H9 (cell line): ENCODE results near the gene RTN4R. TPM values are rescaled to one million over a fixed set of nuclear protein-coding genes. Genes with fewer than 3 reads are reported as not detected.

Experiments
- DNase-seq: peaks from one replicate; pipeline ENCODE4 v3.0.0-alpha.2; 2017
- H2AFZ ChIP-seq: one replicate; pipeline ENCODE4 v1.6.1; 2013; ENCODE audit warnings: mild to moderate bottlenecking, low read length, control low read depth, moderate library complexity
- H2AK5ac ChIP-seq: 2 replicates; pipeline ENCODE4 v1.6.1; 2013; ENCODE audit warnings: low read length, control low read depth, mixed read lengths; ENCODE audit not compliant: insufficient read length
- H2BK120ac ChIP-seq: one replicate; pipeline ENCODE4 v1.6.1; 2013; ENCODE audit warnings: low read depth, mild to moderate bottlenecking, low read length, control low read depth, inconsistent platforms; ENCODE audit not compliant: poor library complexity, severe bottlenecking
- H2BK12ac ChIP-seq: 2 replicates; pipeline ENCODE4 v1.6.1; 2013; ENCODE audit warnings: low read length, control low read depth, mixed read lengths, low read depth; ENCODE audit not compliant: insufficient read length
- H2BK15ac ChIP-seq: 2 replicates; pipeline ENCODE4 v1.6.1; 2013; ENCODE audit warnings: low read depth, low read length, control low read depth
- H2BK20ac ChIP-seq: one replicate; pipeline ENCODE4 v1.6.1; 2013; ENCODE audit warnings: low read depth, mild to moderate bottlenecking, low read length, control low read depth, inconsistent platforms; ENCODE audit not compliant: poor library complexity, severe bottlenecking
- H2BK5ac ChIP-seq: 2 replicates; pipeline ENCODE4 v1.6.1; 2013; ENCODE audit warnings: low read length, control low read depth, mixed read lengths; ENCODE audit not compliant: insufficient read length
- H3K14ac ChIP-seq: 2 replicates; pipeline ENCODE4 v1.6.1; 2013; ENCODE audit warnings: low read length, control low read depth; ENCODE audit not compliant: insufficient read depth
- H3K18ac ChIP-seq: 2 replicates; pipeline ENCODE4 v1.6.1; 2013; ENCODE audit warnings: low read depth, mild to moderate bottlenecking, mixed read lengths, low read length, control low read depth; ENCODE audit not compliant: insufficient read length
- H3K23ac ChIP-seq: 2 replicates; pipeline ENCODE4 v1.6.1; 2013; ENCODE audit warnings: low read length, control low read depth, mixed read lengths, low read depth; ENCODE audit not compliant: insufficient read length
- H3K23me2 ChIP-seq: 2 replicates; pipeline ENCODE4 v1.6.1; 2013; ENCODE audit warnings: low read depth, mild to moderate bottlenecking, mixed read lengths, low read length, control low read depth; ENCODE audit not compliant: insufficient read length, poor library complexity, severe bottlenecking
- H3K27ac ChIP-seq: 2 replicates; pipeline ENCODE4 v1.5.1; 2013; ENCODE audit warnings: low read length, control low read depth, mixed read lengths, low read depth; ENCODE audit not compliant: insufficient read length
- H3K27me3 ChIP-seq: 2 replicates; pipeline ENCODE4 v1.6.1; 2013; ENCODE audit warnings: low read length, control low read depth, inconsistent platforms; ENCODE audit not compliant: insufficient read depth
- H3K4ac ChIP-seq: 2 replicates; pipeline ENCODE4 v1.6.1; 2013; ENCODE audit warnings: low read depth, mild to moderate bottlenecking, control low read depth, inconsistent platforms, low read length, moderate library complexity
- H3K4me1 ChIP-seq: 2 replicates; pipeline ENCODE4 v1.6.1; 2013; ENCODE audit warnings: low read length, control low read depth, inconsistent platforms; ENCODE audit not compliant: insufficient read depth
- H3K4me2 ChIP-seq: 2 replicates; pipeline ENCODE4 v1.6.1; 2013; ENCODE audit warnings: low read length, control low read depth, mixed read lengths; ENCODE audit not compliant: insufficient read length, insufficient read depth
- H3K56ac ChIP-seq: 2 replicates; pipeline ENCODE4 v1.6.1; 2013; ENCODE audit warnings: low read depth, mild to moderate bottlenecking, mixed read lengths, low read length, control low read depth; ENCODE audit not compliant: insufficient read length
- H3K79me1 ChIP-seq: 2 replicates; pipeline ENCODE4 v1.6.1; 2013; ENCODE audit warnings: low read depth, mild to moderate bottlenecking, moderate library complexity, low read length, control low read depth, inconsistent platforms; ENCODE audit not compliant: insufficient read depth, poor library complexity, severe bottlenecking
- H3K79me2 ChIP-seq: 2 replicates; pipeline ENCODE4 v1.6.1; 2013; ENCODE audit warnings: low read length, control low read depth, inconsistent platforms; ENCODE audit not compliant: insufficient read depth
- H3K9ac ChIP-seq: 2 replicates; pipeline ENCODE4 v1.6.1; 2013; ENCODE audit warnings: low read length, control low read depth, mixed read lengths; ENCODE audit not compliant: insufficient read length; ENCODE audit errors: extremely low read depth
- H3K9me3 ChIP-seq: one replicate; pipeline ENCODE4 v1.6.1; 2013; ENCODE audit warnings: low read depth, low read length, inconsistent platforms; ENCODE audit not compliant: control insufficient read depth
- H3T11ph ChIP-seq: one replicate; pipeline ENCODE4 v1.6.1; 2013; ENCODE audit warnings: mild to moderate bottlenecking, low read length, control low read depth, inconsistent platforms
- H4K20me1 ChIP-seq: one replicate; pipeline ENCODE4 v1.6.1; 2013; ENCODE audit not compliant: control insufficient read depth, insufficient read length, insufficient read depth
- H4K5ac ChIP-seq: 2 replicates; pipeline ENCODE4 v1.6.1; 2013; ENCODE audit warnings: low read depth, mild to moderate bottlenecking, mixed read lengths, low read length, control low read depth; ENCODE audit not compliant: insufficient read length
- H4K8ac ChIP-seq: replicated peaks from 2 replicates; pipeline ENCODE4 v1.6.1; 2013; ENCODE audit warnings: low read length, control low read depth, mixed read lengths, low read depth; ENCODE audit not compliant: insufficient read length
- H4K91ac ChIP-seq: 2 replicates; pipeline ENCODE4 v1.6.1; 2013; ENCODE audit warnings: low read depth, mild to moderate bottlenecking, moderate library complexity, mixed read lengths, low read length, control low read depth; ENCODE audit not compliant: insufficient read length
- H3K27ac Mint-ChIP-seq, 3 experiments: 2 replicates in 2 of 3; 3 replicates in 1 of 3; pipeline ENCODE4 v1.8.0; 2020 to 2021; ENCODE audit warnings: mixed read lengths in 3 of 3, mild to moderate bottlenecking in 1 of 3, moderate library complexity in 1 of 3
- H3K27me3 Mint-ChIP-seq: 2 replicates; pipeline ENCODE4 v1.8.0; 2021; ENCODE audit warnings: low read depth, mild to moderate bottlenecking, moderate library complexity, mixed read lengths
- H3K36me3 Mint-ChIP-seq, 3 experiments: 2 replicates in 2 of 3; 3 replicates in 1 of 3; pipeline ENCODE4 v1.8.0; 2020 to 2021; ENCODE audit warnings: low read depth in 3 of 3, mixed read lengths in 3 of 3; ENCODE audit not compliant: insufficient read depth in 1 of 3
- H3K4me1 Mint-ChIP-seq, 2 experiments: 2 replicates each; pipeline ENCODE4 v1.8.0; 2020; ENCODE audit warnings: mixed read lengths in 2 of 2
- H3K4me3 Mint-ChIP-seq, 2 experiments: 2 replicates in 1 of 2; 3 replicates in 1 of 2; pipeline ENCODE4 v1.8.0; 2020 to 2021; ENCODE audit warnings: mild to moderate bottlenecking in 2 of 2, mixed read lengths in 2 of 2, moderate library complexity in 1 of 2
- H3K9me3 Mint-ChIP-seq, 2 experiments: 2 replicates in 1 of 2; 3 replicates in 1 of 2; pipeline ENCODE4 v1.8.0; 2020; ENCODE audit warnings: mild to moderate bottlenecking in 2 of 2, mixed read lengths in 2 of 2, moderate library complexity in 1 of 2
- WGBS: extraction: QIAGEN DNeasy Blood & Tissue Kit; methylation state at CpG from one replicate; pipeline ENCODE4 v1.1.7; 2013; ENCODE audit warnings: missing lambda C conversion rate, low lambda C conversion rate, mixed read lengths; ENCODE audit not compliant: insufficient read length; ENCODE audit errors: extremely low coverage; 5-methylcytosine and 5-hydroxymethylcytosine counted together
- total RNA-seq: library from RNA; stranded (reverse); gene quantifications from 2 replicates; pipeline ENCODE4 v1.2.1, GENCODE V29; 2021
- TF ChIP-seq, protein P1 (sequence below): fragments of 200-600 bp; sonication (generic); conservative IDR thresholded peaks from 3 replicates; pipeline ENCODE4 v1.8.0; 2021; ENCODE audit warnings: antibody characterized with exemption, mild to moderate bottlenecking

The RTN4R gene
- total RNA-seq, 1 experiment from 2014 or later = 19.0 TPM

DNA sequence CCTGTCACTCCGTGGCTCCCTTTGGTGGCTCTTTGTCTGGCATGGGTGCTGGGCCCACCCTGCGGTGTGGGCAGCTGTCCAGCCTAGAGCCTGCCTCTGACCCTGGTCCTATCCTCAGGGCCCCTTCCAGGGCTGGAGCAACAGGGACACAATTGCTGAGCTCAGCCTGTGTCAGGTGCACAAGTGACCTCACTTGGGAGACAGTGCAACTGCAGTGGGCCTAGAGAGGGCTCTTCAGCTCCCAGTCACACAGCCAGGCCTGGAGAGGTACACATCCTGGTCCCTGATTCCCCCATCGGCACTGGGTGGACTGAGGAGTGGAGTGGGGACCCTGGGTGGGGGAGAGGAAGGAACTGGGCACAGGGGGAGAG lies 43.9 kb downstream of the RTN4R start:
- Mint-ChIP-seq H3K4me3 (no peak overlapping the region; a peak in 1 of 5 replicates), H3K27ac (peak overlapping the region; percentile 53 to 79 (median 58); a peak in 3 of 7 replicates), H3K27me3 (no peaks in the 10 kb centered on the region), H3K36me3 (peaks cover 0 to 5% (median 0%) of the 10 kb centered on the region in 3 experiments; a peak in 1 of 7 replicates), H3K9me3 (peaks cover 9 to 16% of the 10 kb centered on the region in 2 experiments; a peak in 4 of 5 replicates), H3K4me1 (peaks cover 3 to 17% of the 10 kb centered on the region in 2 experiments)
- Histone ChIP-seq H3K23me2 (no peaks in the 10 kb centered on the region), H2BK15ac (no peak overlapping the region), H3K9me3 (no peaks in the 10 kb centered on the region), H3K4me1 (no peaks in the 10 kb centered on the region), H2AK5ac (no peak overlapping the region), H3K27me3 (no peaks in the 10 kb centered on the region), H4K91ac (no peak overlapping the region), H2BK20ac (no peak overlapping the region), H3K79me2 (no peaks in the 10 kb centered on the region), H2BK12ac (no peak overlapping the region), H3K27ac (no peak overlapping the region), H2BK120ac (no peak overlapping the region), H3K4ac (no peak overlapping the region), H4K20me1 (no peaks in the 10 kb centered on the region), H3K4me2 (no peak overlapping the region), H3K18ac (no peak overlapping the region), H3K14ac (no peak overlapping the region), H3K9ac (no peak overlapping the region), H3T11ph (no peak overlapping the region), H4K8ac (no peak overlapping the region), H3K79me1 (no peaks in the 10 kb centered on the region), H4K5ac (no peak overlapping the region), H2AFZ (no peak overlapping the region), H3K23ac (no peak overlapping the region), H3K56ac (no peak overlapping the region), H2BK5ac (no peak overlapping the region)
- WGBS = no CpG with 5 or more reads among the region's 3 CpGs
- DNase-seq = no peak
- TF ChIP-seq, protein P1, sequence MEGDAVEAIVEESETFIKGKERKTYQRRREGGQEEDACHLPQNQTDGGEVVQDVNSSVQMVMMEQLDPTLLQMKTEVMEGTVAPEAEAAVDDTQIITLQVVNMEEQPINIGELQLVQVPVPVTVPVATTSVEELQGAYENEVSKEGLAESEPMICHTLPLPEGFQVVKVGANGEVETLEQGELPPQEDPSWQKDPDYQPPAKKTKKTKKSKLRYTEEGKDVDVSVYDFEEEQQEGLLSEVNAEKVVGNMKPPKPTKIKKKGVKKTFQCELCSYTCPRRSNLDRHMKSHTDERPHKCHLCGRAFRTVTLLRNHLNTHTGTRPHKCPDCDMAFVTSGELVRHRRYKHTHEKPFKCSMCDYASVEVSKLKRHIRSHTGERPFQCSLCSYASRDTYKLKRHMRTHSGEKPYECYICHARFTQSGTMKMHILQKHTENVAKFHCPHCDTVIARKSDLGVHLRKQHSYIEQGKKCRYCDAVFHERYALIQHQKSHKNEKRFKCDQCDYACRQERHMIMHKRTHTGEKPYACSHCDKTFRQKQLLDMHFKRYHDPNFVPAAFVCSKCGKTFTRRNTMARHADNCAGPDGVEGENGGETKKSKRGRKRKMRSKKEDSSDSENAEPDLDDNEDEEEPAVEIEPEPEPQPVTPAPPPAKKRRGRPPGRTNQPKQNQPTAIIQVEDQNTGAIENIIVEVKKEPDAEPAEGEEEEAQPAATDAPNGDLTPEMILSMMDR = no peak
